ENCODE measurements around the gene COL7A1. TPM values are rescaled to one million over a fixed set of nuclear protein-coding genes. Genes with fewer than 3 reads are reported as not detected.

The COL7A1 gene
- polyA plus RNA-seq, 1 donor from 2014 or later: 45.3 TPM

DNA sequence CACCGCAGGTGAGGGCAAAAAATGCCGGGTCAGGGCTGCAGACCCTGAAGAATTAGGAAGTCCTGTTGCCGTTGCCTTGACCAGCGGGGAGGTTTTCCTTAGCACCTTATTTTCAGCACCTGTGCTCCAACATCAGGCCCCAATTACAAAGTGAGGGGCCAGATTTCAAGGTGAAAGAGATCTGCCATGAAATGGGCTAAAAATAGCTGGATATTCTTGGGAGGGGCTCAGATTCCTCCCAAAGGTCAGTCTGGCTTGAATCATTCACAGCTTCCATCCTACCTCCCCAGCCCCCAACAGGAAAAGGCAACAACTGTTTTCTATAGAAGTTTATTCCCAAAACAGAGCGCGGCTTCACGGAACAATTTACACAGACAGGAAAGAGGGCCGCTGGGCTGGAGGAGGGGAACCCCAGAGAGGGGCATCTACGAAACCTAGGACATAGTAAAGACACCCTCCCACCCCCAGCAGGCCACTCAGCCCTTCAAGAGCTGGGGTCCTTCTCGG lies 41.1 kb upstream of the COL7A1 start:
- no peak for TF ChIP-seq POLR2AphosphoS5 (IDR thresholded peaks at IDR 0.05)
- no peaks in the 10 kb centered on the region for H3K9me2 ChIP-seq (ENCODE audit: insufficient read depth, low read length)
- no peak overlapping the region for H2AFZ ChIP-seq (ENCODE audit: low read depth, low read length)
- no peaks in the 10 kb centered on the region for H3K79me2 ChIP-seq (replicated peaks; ENCODE audit: insufficient read depth, low read length)
- no peak overlapping the region for H3K9ac ChIP-seq (ENCODE audit: low read length)
- H3K27me3 ChIP-seq (ENCODE audit: insufficient read depth, low read depth, low read length): no peaks in the 10 kb centered on the region
- no peaks in the 10 kb centered on the region for H3K9me3 ChIP-seq (ENCODE audit: low read length)
- H3K27ac ChIP-seq (ENCODE audit: low read length): no peak overlapping the region
- H3K4me3 ChIP-seq (ENCODE audit: low read length): peak overlapping the region; percentile 80
- H3K4me2 ChIP-seq (ENCODE audit: low read length): peak overlapping the region; percentile 30
- H3K36me3 ChIP-seq (ENCODE audit: insufficient read depth, low read length): no peaks in the 10 kb centered on the region
- H3F3A ChIP-seq (ENCODE audit: insufficient read depth, low read length, poor library complexity, severe bottlenecking): no peaks in the 10 kb centered on the region
- peaks cover 39% of the 10 kb centered on the region for H4K20me1 ChIP-seq (ENCODE audit: insufficient read depth)

GRCh38 chr3:48635222-48636021 lies 40.3 kb upstream of the COL7A1 start, which contains the start of gene SLC26A6:
Gene SLC26A6, minus strand, starts transcription at chr3:48635461. Its CDS starts 68 bp downstream, at chr3:48635393.
- Histone ChIP-seq H4K20me1 (ENCODE audit: insufficient read depth) (peaks cover 39% of the 10 kb centered on the region), H2AFZ (ENCODE audit: low read depth, low read length) (no peak within 1 kb of the TSS), H3K4me2 (ENCODE audit: low read length) (peak within 1 kb of the TSS; percentile 42), H3K27me3 (ENCODE audit: insufficient read depth, low read depth, low read length) (no peaks in the 10 kb centered on the region), H3K79me2 (replicated peaks; ENCODE audit: insufficient read depth, low read length) (no peaks in the 10 kb centered on the region), H3K4me3 (ENCODE audit: low read length) (peak within 1 kb of the TSS; percentile 80), H3K9me2 (ENCODE audit: insufficient read depth, low read length) (no peaks in the 10 kb centered on the region), H3K27ac (ENCODE audit: low read length) (peak within 1 kb of the TSS; percentile 52), H3F3A (ENCODE audit: insufficient read depth, low read length, poor library complexity, severe bottlenecking) (no peaks in the 10 kb centered on the region), H3K9ac (ENCODE audit: low read length) (peak within 1 kb of the TSS; percentile 64), H3K9me3 (ENCODE audit: low read length) (no peaks in the 10 kb centered on the region), H3K36me3 (ENCODE audit: insufficient read depth, low read length) (no peaks in the 10 kb centered on the region)
- peak; percentile 68 for TF ChIP-seq POLR2AphosphoS5 (IDR thresholded peaks at IDR 0.05)
- no peak for TF ChIP-seq TAF1 (IDR thresholded peaks at IDR 0.05; ENCODE audit: low read depth)
- TF ChIP-seq, protein P1, sequence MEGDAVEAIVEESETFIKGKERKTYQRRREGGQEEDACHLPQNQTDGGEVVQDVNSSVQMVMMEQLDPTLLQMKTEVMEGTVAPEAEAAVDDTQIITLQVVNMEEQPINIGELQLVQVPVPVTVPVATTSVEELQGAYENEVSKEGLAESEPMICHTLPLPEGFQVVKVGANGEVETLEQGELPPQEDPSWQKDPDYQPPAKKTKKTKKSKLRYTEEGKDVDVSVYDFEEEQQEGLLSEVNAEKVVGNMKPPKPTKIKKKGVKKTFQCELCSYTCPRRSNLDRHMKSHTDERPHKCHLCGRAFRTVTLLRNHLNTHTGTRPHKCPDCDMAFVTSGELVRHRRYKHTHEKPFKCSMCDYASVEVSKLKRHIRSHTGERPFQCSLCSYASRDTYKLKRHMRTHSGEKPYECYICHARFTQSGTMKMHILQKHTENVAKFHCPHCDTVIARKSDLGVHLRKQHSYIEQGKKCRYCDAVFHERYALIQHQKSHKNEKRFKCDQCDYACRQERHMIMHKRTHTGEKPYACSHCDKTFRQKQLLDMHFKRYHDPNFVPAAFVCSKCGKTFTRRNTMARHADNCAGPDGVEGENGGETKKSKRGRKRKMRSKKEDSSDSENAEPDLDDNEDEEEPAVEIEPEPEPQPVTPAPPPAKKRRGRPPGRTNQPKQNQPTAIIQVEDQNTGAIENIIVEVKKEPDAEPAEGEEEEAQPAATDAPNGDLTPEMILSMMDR (IDR thresholded peaks at IDR 0.05; ENCODE audit: poor library complexity, severe bottlenecking): peak; percentile 60
- peak; percentile 39 for TF ChIP-seq EP300 (conservative IDR thresholded peaks at IDR 0.05; ENCODE audit: poor library complexity, severe bottlenecking)
- peak; percentile 41 for TF ChIP-seq RAD21 (conservative IDR thresholded peaks at IDR 0.05)
- peak; percentile 59 for TF ChIP-seq SMC3 (conservative IDR thresholded peaks at IDR 0.05; ENCODE audit: poor library complexity)
- TF ChIP-seq MXI1 (conservative IDR thresholded peaks at IDR 0.05; ENCODE audit: poor library complexity, severe bottlenecking): peak; percentile 87
- no peak for TF ChIP-seq EZH2 (IDR thresholded peaks at IDR 0.05; ENCODE audit: borderline replicate concordance, insufficient read depth, low read length, poor library complexity, severe bottlenecking)
- peak; percentile 22 for TF ChIP-seq REST (IDR thresholded peaks at IDR 0.05; ENCODE audit: borderline replicate concordance)

Data from neural cell (in vitro differentiated cells).